GM19035 (cell line): ENCODE measurements around the gene PUS1.

ENCODE experiments used
- ATAC-seq: cut with Tn5 transposase; IDR thresholded peaks from one replicate; pipeline ENCODE4 v1.9.1; 2021; ENCODE audit not compliant: unreplicated experiment

The PUS1 gene

DNA sequence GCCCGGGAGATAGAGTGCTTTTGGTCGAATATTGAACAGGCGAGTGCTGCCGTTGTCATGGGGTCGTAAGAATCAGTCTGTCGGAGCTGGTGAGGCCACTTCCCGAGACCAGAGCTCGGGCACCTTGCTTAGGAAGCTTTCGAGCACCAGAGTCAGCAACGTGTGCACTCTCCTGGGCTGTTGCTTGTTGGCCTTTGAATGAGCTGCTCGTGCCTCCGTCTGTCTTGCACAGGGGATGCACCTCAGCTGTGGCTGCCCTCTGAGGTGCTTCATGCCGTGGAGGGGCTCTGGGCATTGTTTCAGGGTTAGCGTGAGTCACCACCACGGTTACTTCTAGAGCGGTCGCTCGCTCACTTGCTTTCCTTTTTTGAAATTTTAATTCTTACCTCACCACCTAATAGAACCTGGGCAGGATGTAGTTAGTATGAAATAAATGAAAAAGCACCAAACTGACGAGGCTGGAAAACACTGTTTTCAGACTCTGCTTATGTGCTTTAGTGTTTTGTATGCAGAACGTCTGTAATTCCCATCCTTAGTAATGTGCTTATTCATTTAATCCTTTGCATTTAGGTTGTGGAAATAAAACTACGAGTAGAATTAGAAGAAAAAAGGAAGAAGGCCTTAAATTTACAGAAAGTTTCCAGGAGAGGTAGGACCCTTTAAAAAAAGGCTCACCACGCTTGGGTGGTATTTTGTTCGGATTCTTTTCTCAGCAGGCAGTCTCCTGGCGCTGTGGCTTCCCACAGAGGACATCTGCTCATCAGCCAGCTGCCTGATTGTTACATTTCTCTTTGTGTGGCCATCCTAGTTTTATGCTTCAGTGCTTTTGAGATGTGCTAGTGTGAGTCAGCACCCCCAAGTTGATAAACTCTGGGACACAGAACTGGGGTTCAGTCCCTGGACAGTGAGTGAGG, 61.2 kb downstream of the PUS1 start:
- ATAC-seq, result no peak

DNA sequence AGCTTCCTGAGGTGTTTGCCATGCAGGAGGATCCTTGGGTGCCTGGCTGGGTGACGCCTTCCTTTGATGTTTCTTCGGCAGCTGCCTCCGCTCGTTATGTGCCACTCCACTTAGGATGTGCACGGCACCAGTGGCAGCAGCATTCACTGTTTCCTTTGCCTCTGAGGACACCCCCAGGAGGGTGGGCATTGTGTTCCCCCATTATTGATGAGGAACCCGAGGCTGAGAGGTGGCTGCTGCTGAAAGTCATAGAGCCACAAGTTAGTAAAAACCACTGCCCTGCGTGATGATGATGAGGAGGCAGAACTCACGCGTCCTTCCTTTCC, 61.9 kb downstream of the PUS1 start:
- no peak for ATAC-seq

GRCh38 chr12:131991816-131992430, 62.8 kb downstream of the PUS1 start:
- no peak for ATAC-seq

- ATAC-seq, result no peak
These were observed 65.5 kb downstream of the PUS1 start for GRCh38 chr12:131994589-131994988.
